Natural killer cell treated with Interleukin-12 subunit alpha and Interleukin-12 subunit beta and Interleukin-15 and Interleukin-18, amount 100 ng/mL, for 72 hours (primary cell): ENCODE results near the gene UCN3. TPM values are rescaled to one million over a fixed set of nuclear protein-coding genes. Genes with fewer than 3 reads are reported as not detected.
"Not testable (repeated sequence)": the region's sequence is repeated elsewhere in the genome, so short reads cannot be mapped to it uniquely, and the experiment has no call there.

Experiments used
- ATAC-seq, 2 donors: fragments of 150-1000 bp; cut with Tn5 transposase in 1 of 2; sonication (Bioruptor Pico), chemical (Tn5 transposase) in 1 of 2; 2 replicates each; pipeline ENCODE4 v1.10.0; 2021
- DNase-seq: peaks from one replicate; pipeline ENCODE4 v3.0.0; 2022; ENCODE audit warnings: low spot score
- H3K27ac Mint-ChIP-seq, 2 donors: 1 replicate in 1 of 2; 2 replicates in 1 of 2; pipeline ENCODE4 v1.8.0; 2022; ENCODE audit warnings: mixed read lengths in 2 of 2, mild to moderate bottlenecking in 1 of 2, moderate library complexity in 1 of 2
- H3K27me3 Mint-ChIP-seq, 2 donors: 1 replicate in 1 of 2; 2 replicates in 1 of 2; pipeline ENCODE4 v1.8.0; 2022; ENCODE audit warnings: mixed read lengths in 2 of 2
- H3K36me3 Mint-ChIP-seq: one replicate; pipeline ENCODE4 v1.8.0; 2022; ENCODE audit warnings: mixed read lengths
- H3K4me1 Mint-ChIP-seq, 2 donors: 1 replicate in 1 of 2; 2 replicates in 1 of 2; pipeline ENCODE4 v1.8.0; 2022; ENCODE audit warnings: low read depth in 2 of 2, mixed read lengths in 2 of 2, mild to moderate bottlenecking in 1 of 2
- H3K4me3 Mint-ChIP-seq: one replicate; pipeline ENCODE4 v1.8.0; 2022; ENCODE audit warnings: mixed read lengths
- H3K9me3 Mint-ChIP-seq: 2 replicates; pipeline ENCODE4 v1.8.0; 2022; ENCODE audit warnings: mixed read lengths
- total RNA-seq, 2 donors: library from RNA; stranded (reverse); gene quantifications; one replicate each; pipeline ENCODE4 v1.2.3, GENCODE V29; 2022

UCN3 gene
- total RNA-seq, 2 donors from 2014 or later: not detected

GRCh38 chr10:5373891-5374611, 9.3 kb downstream of the UCN3 start:
- H3K36me3 Mint-ChIP-seq: no peaks in the 10 kb centered on the region

GRCh38 chr10:5376450-5376849, 11.7 kb downstream of the UCN3 start:
- no peak for DNase-seq
- Mint-ChIP-seq H3K27ac (no peak overlapping the region), H3K27me3 (peaks cover 0 to 4% of the 10 kb centered on the region in 2 donors), H3K9me3 (peaks cover 3% of the 10 kb centered on the region), H3K36me3 (no peaks in the 10 kb centered on the region), H3K4me1 (peaks cover 0 to 8% of the 10 kb centered on the region in 2 donors), H3K4me3 (no peak overlapping the region)
- ATAC-seq: no peak

More at GRCh38 chr10:5373891-5374611, 9.3 kb downstream of the UCN3 start:
- Mint-ChIP-seq H3K4me3 (no peak overlapping the region), H3K27ac (peak overlapping the region in 1 of 2 donors; percentile 0), H3K27me3 (peaks cover 0 to 4% of the 10 kb centered on the region in 2 donors), H3K9me3 (peaks cover 12% of the 10 kb centered on the region), H3K4me1 (peaks cover 13 to 18% of the 10 kb centered on the region in 2 donors)
- DNase-seq: no peak
- ATAC-seq: no peak

- not testable (repeated sequence) for DNase-seq, ATAC-seq, H3K36me3 Mint-ChIP-seq, H3K27me3 Mint-ChIP-seq, H3K27ac Mint-ChIP-seq, H3K9me3 Mint-ChIP-seq, H3K4me3 Mint-ChIP-seq, H3K4me1 Mint-ChIP-seq
Observed at GRCh38 chr10:5379202-5379601, 14.4 kb downstream of the UCN3 start.

- not testable (repeated sequence) for H3K4me3 Mint-ChIP-seq, H3K27me3 Mint-ChIP-seq
Observed at GRCh38 chr10:5380395-5380794, 15.6 kb downstream of the UCN3 start.

GRCh38 chr10:5381187-5381586, 16.4 kb downstream of the UCN3 start:
- Mint-ChIP-seq H3K9me3 (peaks cover 3% of the 10 kb centered on the region), H3K27ac (no peak overlapping the region), H3K4me1 (peaks cover 0 to 4% of the 10 kb centered on the region in 2 donors), H3K27me3 (peaks cover 0 to 4% of the 10 kb centered on the region in 2 donors), H3K4me3 (no peak overlapping the region), H3K36me3 (no peaks in the 10 kb centered on the region)
- no peak for DNase-seq
- ATAC-seq: no peak

More at GRCh38 chr10:5380395-5380794, 15.6 kb downstream of the UCN3 start:
- not testable (repeated sequence) for H3K36me3 Mint-ChIP-seq, H3K9me3 Mint-ChIP-seq, H3K4me1 Mint-ChIP-seq, DNase-seq, H3K27ac Mint-ChIP-seq, ATAC-seq

- Mint-ChIP-seq H3K9me3 (peaks cover 5% of the 10 kb centered on the region), H3K36me3 (peaks cover 10% of the 10 kb centered on the region), H3K27ac (no peak overlapping the region), H3K27me3 (peaks cover 0 to 6% of the 10 kb centered on the region in 2 donors), H3K4me3 (no peak overlapping the region), H3K4me1 (no peaks in the 10 kb centered on the region)
- ATAC-seq (no peak), DNase-seq (no peak)
Observed at GRCh38 chr10:5385224-5385623, 20.5 kb downstream of the UCN3 start.

- Mint-ChIP-seq H3K27ac (no peak overlapping the region), H3K27me3 (peaks cover 0 to 6% of the 10 kb centered on the region in 2 donors), H3K9me3 (peaks cover 9% of the 10 kb centered on the region), H3K4me3 (no peak overlapping the region), H3K36me3 (peaks cover 26% of the 10 kb centered on the region), H3K4me1 (no peaks in the 10 kb centered on the region)
- DNase-seq (no peak), ATAC-seq (no peak)
Observed at GRCh38 chr10:5387169-5387568, 22.4 kb downstream of the UCN3 start.

GRCh38 chr10:5390607-5391205, 25.9 kb downstream of the UCN3 start:
- no peaks in the 10 kb centered on the region for H3K4me1 Mint-ChIP-seq
- no peak for DNase-seq
- peaks cover 30% of the 10 kb centered on the region for H3K36me3 Mint-ChIP-seq
- H3K27me3 Mint-ChIP-seq: peaks cover 3 to 6% of the 10 kb centered on the region in 2 donors
- no peak overlapping the region for H3K27ac Mint-ChIP-seq
- H3K9me3 Mint-ChIP-seq: peaks cover 9% of the 10 kb centered on the region
- no peak for ATAC-seq
- no peak overlapping the region for H3K4me3 Mint-ChIP-seq

GRCh38 chr10:5391790-5392189, 27.0 kb downstream of the UCN3 start:
- no peak for DNase-seq
- no peak for ATAC-seq
- no peaks in the 10 kb centered on the region for H3K4me1 Mint-ChIP-seq
- H3K36me3 Mint-ChIP-seq: peaks cover 30% of the 10 kb centered on the region
- H3K4me3 Mint-ChIP-seq: no peak overlapping the region
- H3K27ac Mint-ChIP-seq: no peak overlapping the region
- peaks cover 0 to 3% of the 10 kb centered on the region in 2 donors for H3K27me3 Mint-ChIP-seq
- peaks cover 9% of the 10 kb centered on the region for H3K9me3 Mint-ChIP-seq

GRCh38 chr10:5393529-5393928, 28.8 kb downstream of the UCN3 start:
- DNase-seq (no peak), ATAC-seq (no peak)
- peaks cover 9% of the 10 kb centered on the region for H3K9me3 Mint-ChIP-seq
- peaks cover 11 to 12% of the 10 kb centered on the region in 2 donors for H3K27me3 Mint-ChIP-seq
- peaks cover 25% of the 10 kb centered on the region for H3K36me3 Mint-ChIP-seq
- no peak overlapping the region for H3K4me3 Mint-ChIP-seq
- H3K27ac Mint-ChIP-seq: no peak overlapping the region
- H3K4me1 Mint-ChIP-seq: no peaks in the 10 kb centered on the region

- Mint-ChIP-seq H3K4me1 (no peaks in the 10 kb centered on the region), H3K9me3 (peaks cover 4% of the 10 kb centered on the region), H3K4me3 (no peak overlapping the region), H3K36me3 (peaks cover 19% of the 10 kb centered on the region), H3K27ac (no peak overlapping the region), H3K27me3 (peaks cover 11 to 18% of the 10 kb centered on the region in 2 donors)
- ATAC-seq (no peak), DNase-seq (no peak)
Observed at GRCh38 chr10:5395168-5395567, 30.4 kb downstream of the UCN3 start.

- peaks cover 5% of the 10 kb centered on the region for H3K36me3 Mint-ChIP-seq
- H3K27ac Mint-ChIP-seq: no peak overlapping the region
- H3K4me1 Mint-ChIP-seq: no peaks in the 10 kb centered on the region
- peaks cover 11 to 23% of the 10 kb centered on the region in 2 donors for H3K27me3 Mint-ChIP-seq
- H3K4me3 Mint-ChIP-seq: no peak overlapping the region
- no peaks in the 10 kb centered on the region for H3K9me3 Mint-ChIP-seq
- no peak for DNase-seq
- ATAC-seq: no peak
Observed at GRCh38 chr10:5396556-5397300, 32.0 kb downstream of the UCN3 start.

- H3K36me3 Mint-ChIP-seq: no peaks in the 10 kb centered on the region
- H3K9me3 Mint-ChIP-seq: no peaks in the 10 kb centered on the region
Observed at GRCh38 chr10:5399332-5399731, 34.6 kb downstream of the UCN3 start.

More at GRCh38 chr10:5399332-5399731, 34.6 kb downstream of the UCN3 start:
- Mint-ChIP-seq H3K4me1 (no peaks in the 10 kb centered on the region), H3K27me3 (peaks cover 11 to 20% of the 10 kb centered on the region in 2 donors), H3K27ac (no peak overlapping the region), H3K4me3 (no peak overlapping the region)
- DNase-seq (no peak), ATAC-seq (no peak)
